Esophagus (tissue), 2 donors: Measurements from ENCODE around the gene CCR2. TPM values are rescaled to one million over a fixed set of nuclear protein-coding genes. Genes with fewer than 3 reads are reported as not detected.

Experiments
- H3K27ac ChIP-seq, 2 donors: one replicate each; pipeline ENCODE4 v1.5.1; 2013; ENCODE audit warnings: low read depth in 2 of 2, mild to moderate bottlenecking in 2 of 2, inconsistent platforms in 1 of 2, low read length in 1 of 2, moderate library complexity in 1 of 2
- H3K27me3 ChIP-seq, 2 donors: one replicate each; pipeline ENCODE4 v1.6.1; 2013; ENCODE audit warnings: low read length in 2 of 2, control low read depth in 1 of 2, mild to moderate bottlenecking in 1 of 2; ENCODE audit not compliant: insufficient read depth in 2 of 2, control insufficient read depth in 1 of 2
- H3K36me3 ChIP-seq, 2 donors: one replicate each; pipeline ENCODE4 v1.6.1; 2013; ENCODE audit warnings: low read length in 1 of 2; ENCODE audit not compliant: control insufficient read depth in 2 of 2, insufficient read depth in 2 of 2
- H3K4me1 ChIP-seq, 2 donors: one replicate each; pipeline ENCODE4 v1.6.1; 2013; ENCODE audit warnings: low read length in 1 of 2; ENCODE audit not compliant: control insufficient read depth in 2 of 2, insufficient read depth in 2 of 2
- H3K4me3 ChIP-seq, 2 donors: one replicate each; pipeline ENCODE4 v1.5.1; 2013; ENCODE audit warnings: low read length in 2 of 2, mild to moderate bottlenecking in 2 of 2, low read depth in 1 of 2, moderate library complexity in 1 of 2
- H3K9me3 ChIP-seq, 2 donors: one replicate each; pipeline ENCODE4 v1.6.1; 2013; ENCODE audit warnings: mild to moderate bottlenecking in 2 of 2, low read depth in 1 of 2, low read length in 1 of 2, moderate library complexity in 1 of 2; ENCODE audit not compliant: control insufficient read depth in 2 of 2, insufficient read depth in 1 of 2
- WGBS, 2 donors: extraction: QIAGEN DNeasy Blood & Tissue Kit; methylation state at CpG; one replicate each; pipeline ENCODE4 v1.1.7; 2013; 5-methylcytosine and 5-hydroxymethylcytosine counted together
- polyA plus RNA-seq, 2 donors: library from polyadenylated mRNA; stranded (reverse); fragments of 200-250 nt; gene quantifications; one replicate each; pipeline ENCODE4 v1.2.3, GENCODE V29; 2013
- donor health status: healthy with polysubstance abuse.
- donor health status: Bipolar disorder and iron deficiency.

CCR2 gene
- under 1 TPM; 0.24 to 0.39 TPM for polyA plus RNA-seq

DNA sequence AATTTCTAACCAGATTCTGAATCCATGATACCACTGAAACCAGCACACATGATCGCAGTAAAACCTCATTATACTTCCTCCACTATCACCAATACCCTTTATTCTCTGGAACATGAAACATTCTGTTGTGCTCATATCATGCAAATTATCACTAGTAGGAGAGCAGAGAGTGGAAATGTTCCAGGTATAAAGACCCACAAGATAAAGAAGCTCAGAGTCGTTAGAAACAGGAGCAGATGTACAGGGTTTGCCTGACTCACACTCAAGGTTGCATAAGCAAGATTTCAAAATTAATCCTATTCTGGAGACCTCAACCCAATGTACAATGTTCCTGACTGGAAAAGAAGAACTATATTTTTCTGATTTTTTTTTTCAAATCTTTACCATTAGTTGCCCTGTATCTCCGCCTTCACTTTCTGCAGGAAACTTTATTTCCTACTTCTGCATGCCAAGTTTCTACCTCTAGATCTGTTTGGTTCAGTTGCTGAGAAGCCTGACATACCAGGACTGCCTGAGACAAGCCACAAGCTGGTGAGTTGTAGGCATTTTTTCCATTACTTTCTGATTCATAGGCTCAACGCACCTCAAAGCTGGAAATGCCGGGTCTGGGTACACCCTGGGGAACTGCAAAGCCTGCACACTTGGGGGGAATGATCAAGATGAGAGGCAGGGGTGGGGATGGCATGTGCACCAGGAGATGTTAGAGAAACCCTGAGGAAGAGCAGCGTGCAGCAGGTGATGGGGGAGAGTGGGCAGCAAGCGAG, at the start of gene CCR2:
Gene CCR2, plus strand, starts transcription at position 465 of the 764 bp plus-strand sequence. CDS start 3,417 bp downstream, outside the sequence.
- Histone ChIP-seq H3K27me3 (peaks cover 0 to 2% of the 10 kb centered on the region in 2 donors), H3K4me3 (no peak within 1 kb of the TSS), H3K27ac (no peak within 1 kb of the TSS), H3K4me1 (no peaks in the 10 kb centered on the region), H3K36me3 (no peaks in the 10 kb centered on the region), H3K9me3 (no peaks in the 10 kb centered on the region)
- 69 to 81% methylated on average over 7 of the region's 7 CpGs for WGBS, 2 donors

DNA sequence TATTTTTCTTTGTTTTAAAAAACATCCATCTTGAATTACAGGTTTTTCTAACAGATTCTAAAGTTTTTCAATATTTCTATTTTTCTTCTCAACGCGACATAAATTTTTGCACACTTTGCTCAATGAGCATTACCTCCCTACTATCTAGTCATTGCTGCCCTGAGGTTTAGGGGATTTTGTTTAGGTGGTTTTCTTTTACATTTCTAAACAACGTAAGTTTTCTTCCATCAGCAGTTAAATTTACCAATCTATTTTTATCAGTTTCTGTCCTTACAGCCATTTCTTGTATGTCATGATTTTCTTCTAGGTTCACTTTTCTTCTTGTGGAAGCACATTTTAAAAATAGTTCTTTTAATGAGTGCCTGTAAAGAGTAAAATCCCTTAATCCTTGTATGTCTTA, 49.2 kb upstream of the CCR2 start:
- WGBS, 2 donors, result 78 to 82% methylated on average over 3 of the region's 3 CpGs

DNA sequence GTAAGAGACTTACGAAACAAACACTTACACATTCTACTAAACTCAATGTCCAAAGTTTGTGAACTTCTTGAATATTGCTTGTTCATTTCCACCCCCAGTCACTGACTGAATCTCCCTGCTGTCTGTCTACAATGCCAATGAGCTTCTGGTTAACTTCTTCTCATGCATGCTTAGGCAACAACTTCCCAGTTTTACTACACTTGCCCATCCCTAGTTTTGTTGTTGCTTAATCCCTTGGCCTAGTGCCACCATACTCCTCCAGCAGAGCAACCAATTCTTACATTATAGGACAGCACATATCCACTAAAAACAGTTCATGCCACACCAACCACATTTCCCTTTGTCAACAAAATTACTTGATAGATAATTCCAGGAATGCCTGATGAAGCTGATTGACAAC, 40.9 kb upstream of the CCR2 start:
- H3K27ac ChIP-seq, result no peak overlapping the region

More for the DNA sequence above, 49.2 kb upstream of the CCR2 start:
- Histone ChIP-seq H3K36me3 (no peaks in the 10 kb centered on the region), H3K27ac (no peak overlapping the region), H3K4me1 (peaks cover 0 to 2% of the 10 kb centered on the region in 2 donors), H3K9me3 (no peaks in the 10 kb centered on the region), H3K4me3 (no peak overlapping the region), H3K27me3 (no peaks in the 10 kb centered on the region)

DNA sequence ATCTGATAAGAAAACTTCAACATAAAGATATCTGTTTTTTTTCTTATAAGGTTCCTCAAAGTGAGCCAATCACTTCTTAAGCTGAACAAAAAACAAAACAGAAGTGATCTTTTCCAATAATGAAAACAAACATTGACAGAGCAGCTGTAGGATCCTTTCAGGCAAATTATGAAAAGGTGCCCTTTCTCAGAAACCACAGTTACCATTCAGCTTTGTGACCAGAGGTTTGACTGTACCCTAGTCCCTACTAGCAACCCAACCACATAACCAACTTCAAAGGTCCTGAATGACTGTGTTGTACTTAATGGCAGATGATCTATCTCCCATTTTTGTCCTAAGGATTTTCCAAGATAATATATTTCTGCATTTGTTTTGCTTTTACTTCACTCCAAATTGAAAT, 39.4 kb upstream of the CCR2 start:
- Histone ChIP-seq H3K27ac (no peak overlapping the region), H3K36me3 (no peaks in the 10 kb centered on the region), H3K27me3 (no peaks in the 10 kb centered on the region), H3K9me3 (no peaks in the 10 kb centered on the region), H3K4me1 (no peaks in the 10 kb centered on the region), H3K4me3 (no peak overlapping the region)

More for the DNA sequence above, 40.9 kb upstream of the CCR2 start:
- H3K27me3 ChIP-seq, result no peaks in the 10 kb centered on the region
- WGBS, 2 donors, result 71 to 89% methylated on average over 1 of the region's 1 CpG
- no peaks in the 10 kb centered on the region for H3K4me1 ChIP-seq
- no peaks in the 10 kb centered on the region for H3K36me3 ChIP-seq
- no peaks in the 10 kb centered on the region for H3K9me3 ChIP-seq
- no peak overlapping the region for H3K4me3 ChIP-seq

DNA sequence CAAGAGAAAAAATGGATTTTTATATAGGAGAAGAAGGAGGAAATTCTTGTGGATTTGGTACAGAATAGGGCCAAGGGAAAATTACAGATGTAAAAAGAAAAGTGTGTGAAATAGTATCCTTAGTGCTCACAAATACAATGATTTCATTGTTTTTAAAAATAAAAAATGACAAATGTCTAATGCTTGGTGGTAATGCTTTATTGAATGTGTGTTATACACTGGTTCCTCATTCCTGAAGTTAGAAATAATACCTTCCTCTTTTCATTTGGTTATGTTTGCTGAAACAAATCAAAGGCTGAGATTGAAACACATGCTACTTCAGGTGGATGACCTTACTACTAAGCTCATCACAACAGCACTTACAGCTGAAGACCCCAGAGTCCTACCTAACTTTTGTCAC, 37.7 kb upstream of the CCR2 start:
- H3K27ac ChIP-seq, result no peak overlapping the region
- H3K4me1 ChIP-seq, result no peaks in the 10 kb centered on the region
- no peaks in the 10 kb centered on the region for H3K9me3 ChIP-seq
- H3K36me3 ChIP-seq, result no peaks in the 10 kb centered on the region
- H3K27me3 ChIP-seq, result no peaks in the 10 kb centered on the region
- H3K4me3 ChIP-seq, result no peak overlapping the region

DNA sequence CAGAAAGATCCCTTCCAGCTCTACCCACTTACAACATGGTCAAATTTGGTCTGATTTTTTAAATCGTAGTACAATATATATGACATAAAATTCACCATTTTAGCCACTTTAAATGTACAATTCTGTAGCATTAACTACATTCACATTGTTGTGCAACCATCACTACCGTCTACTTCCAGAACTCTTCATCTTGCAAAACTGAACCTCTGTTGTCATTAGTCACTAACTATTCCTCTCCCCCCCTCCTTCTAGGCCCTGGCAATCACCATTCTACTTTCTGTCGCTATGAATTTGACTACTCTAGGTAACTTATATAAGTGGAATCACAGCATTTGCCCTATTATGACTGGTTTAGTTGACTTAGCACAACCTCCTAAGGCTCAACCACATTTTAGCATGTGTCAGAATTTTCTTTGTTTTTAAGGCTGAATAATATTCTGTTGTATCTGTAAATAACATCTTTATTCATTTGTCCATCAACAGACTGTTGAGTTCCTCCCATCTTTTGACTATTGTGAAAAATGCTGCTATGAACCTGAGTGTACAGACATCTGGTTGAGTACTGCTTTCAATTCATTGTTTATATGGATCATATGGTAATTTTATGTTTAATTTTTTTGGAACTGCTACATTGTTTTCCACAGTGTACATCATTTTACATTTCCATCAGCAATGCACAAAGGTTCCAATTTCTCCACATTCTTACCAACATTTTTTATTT, 35.5 kb upstream of the CCR2 start:
- 81 to 85% methylated on average over 3 of the region's 3 CpGs for WGBS, 2 donors
- Histone ChIP-seq H3K36me3 (no peaks in the 10 kb centered on the region), H3K27ac (no peak overlapping the region), H3K9me3 (no peaks in the 10 kb centered on the region), H3K4me1 (no peaks in the 10 kb centered on the region), H3K4me3 (no peak overlapping the region), H3K27me3 (peaks cover 0 to 3% of the 10 kb centered on the region in 2 donors)

DNA sequence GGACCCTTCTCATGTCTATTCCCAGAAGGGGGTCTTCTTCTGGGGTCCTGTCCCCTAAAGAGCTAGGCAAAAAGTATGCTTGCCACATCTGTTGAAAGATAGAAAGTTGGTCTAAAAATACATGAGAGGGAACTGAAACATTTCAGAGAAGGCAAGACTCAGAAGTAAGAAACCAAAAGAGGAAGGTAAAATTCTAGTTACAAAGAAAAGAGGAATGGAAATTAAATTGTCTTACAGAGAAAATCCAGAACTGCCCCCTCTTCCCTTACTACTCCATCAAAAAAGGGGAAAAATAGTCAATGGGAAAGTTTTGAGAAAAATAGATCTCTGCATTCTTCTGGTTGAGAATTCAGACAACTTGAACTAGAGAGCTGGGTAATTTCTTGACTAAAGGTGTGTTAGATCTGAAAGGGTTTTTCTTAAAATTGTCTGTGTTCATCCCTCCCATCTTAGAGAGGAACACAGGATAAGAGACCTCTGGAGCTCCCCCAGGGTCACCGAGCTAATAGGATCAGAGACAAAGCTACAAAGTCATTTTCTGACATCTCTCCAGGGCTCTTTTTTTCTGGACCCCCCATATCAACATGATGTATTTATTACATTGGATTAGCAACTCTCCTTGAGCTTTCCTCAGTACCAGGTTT, 32.3 kb upstream of the CCR2 start:
- H3K36me3 ChIP-seq, result no peaks in the 10 kb centered on the region
- 82 to 84% methylated on average over 1 of the region's 1 CpG for WGBS, 2 donors
- peaks cover 0 to 3% of the 10 kb centered on the region in 2 donors for H3K27me3 ChIP-seq
- H3K27ac ChIP-seq, result no peak overlapping the region
- no peaks in the 10 kb centered on the region for H3K4me1 ChIP-seq
- H3K9me3 ChIP-seq, result no peaks in the 10 kb centered on the region
- H3K4me3 ChIP-seq, result no peak overlapping the region

DNA sequence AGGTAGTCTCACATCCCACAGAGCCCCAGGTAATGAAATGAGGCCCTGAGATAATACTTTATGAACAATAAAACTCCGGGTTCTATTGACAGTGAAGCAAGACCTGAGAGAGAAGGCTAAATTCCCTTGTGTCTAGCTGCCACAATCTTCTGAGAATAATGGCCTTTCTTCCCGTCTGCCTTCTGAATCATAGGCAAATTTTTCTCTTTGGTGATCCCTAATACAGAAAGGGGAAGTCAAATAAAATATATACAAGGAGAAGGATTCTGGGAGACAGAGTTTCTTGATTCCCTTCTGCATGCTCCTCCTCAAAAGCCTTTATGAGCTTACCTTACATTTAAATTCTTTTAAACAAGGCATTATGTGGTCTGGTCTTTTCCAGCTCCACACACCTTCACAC, 29.9 kb upstream of the CCR2 start:
- Histone ChIP-seq H3K36me3 (no peaks in the 10 kb centered on the region), H3K4me3 (no peak overlapping the region), H3K27me3 (peaks cover 0 to 3% of the 10 kb centered on the region in 2 donors), H3K4me1 (no peaks in the 10 kb centered on the region), H3K9me3 (no peaks in the 10 kb centered on the region), H3K27ac (no peak overlapping the region)
- 69 to 79% methylated on average over 2 of the region's 2 CpGs for WGBS, 2 donors

DNA sequence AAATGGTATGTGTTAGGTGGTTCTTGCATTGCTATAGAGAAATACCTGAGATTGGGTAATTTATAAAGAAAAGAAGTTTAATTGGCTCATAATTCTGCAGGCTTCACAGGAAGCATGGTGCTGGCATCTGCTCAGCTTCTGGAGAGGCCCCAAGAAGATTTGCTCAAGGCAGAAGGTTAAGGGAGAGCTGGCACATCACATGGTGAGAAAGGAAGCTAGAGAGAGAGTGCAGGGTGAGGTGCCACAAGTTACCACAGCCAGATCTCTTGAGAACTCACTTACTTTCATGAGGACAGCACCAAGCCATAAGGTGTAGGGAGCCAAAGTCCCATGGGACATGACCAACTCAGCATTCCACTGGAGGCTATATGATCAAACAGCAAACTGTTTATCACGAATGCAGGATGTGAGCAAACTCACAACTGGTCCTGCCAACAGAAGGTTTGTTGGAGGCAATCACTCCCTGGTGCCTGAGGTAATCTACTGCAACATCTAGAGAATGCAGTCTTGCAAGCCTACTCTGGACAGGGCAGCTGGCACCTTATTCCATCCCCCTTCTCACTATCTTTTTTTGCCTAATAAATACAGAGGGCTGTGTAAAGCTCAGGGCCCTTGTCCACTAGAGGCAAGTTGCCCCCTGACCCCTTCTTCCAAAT, 28.1 kb upstream of the CCR2 start:
- Histone ChIP-seq H3K36me3 (no peaks in the 10 kb centered on the region), H3K27me3 (peaks cover 0 to 3% of the 10 kb centered on the region in 2 donors)
- 49 to 55% methylated on average over 1 of the region's 1 CpG for WGBS, 2 donors

More for the DNA sequence above, 28.1 kb upstream of the CCR2 start:
- Histone ChIP-seq H3K27ac (no peak overlapping the region), H3K4me1 (no peaks in the 10 kb centered on the region), H3K9me3 (no peaks in the 10 kb centered on the region), H3K4me3 (no peak overlapping the region)
